GM18517 (cell line): Measurements from ENCODE around the gene ZNF207.
"Not testable (repeated sequence)": the region's sequence is repeated elsewhere in the genome, so short reads cannot be mapped to it uniquely, and the experiment has no call there.

Source experiments
- ATAC-seq: cut with Tn5 transposase; IDR thresholded peaks from one replicate; pipeline ENCODE4 v1.9.1; 2021; ENCODE audit warnings: mild to moderate bottlenecking, moderate library complexity; ENCODE audit not compliant: unreplicated experiment

The ZNF207 gene

DNA sequence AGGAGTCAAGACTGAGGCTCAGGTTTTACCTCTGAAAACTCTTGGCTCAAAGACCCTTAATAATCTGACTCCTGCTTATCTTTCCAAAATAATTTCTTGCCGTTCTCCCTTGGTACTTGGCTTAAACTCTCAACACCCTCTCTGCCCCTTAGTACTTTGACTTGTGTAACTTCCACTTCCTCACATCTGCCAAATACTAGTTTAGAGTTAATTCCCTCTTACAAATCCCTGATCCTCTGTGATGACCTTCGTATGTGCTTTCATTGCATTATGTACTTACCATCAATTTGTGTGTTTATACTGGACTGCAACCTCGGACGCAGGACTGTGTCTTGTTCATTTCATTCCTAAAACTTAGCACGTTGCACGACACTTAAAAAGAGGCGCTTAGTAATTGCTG lies 35.2 kb downstream of the ZNF207 start:
- no peak for ATAC-seq

- no peak for ATAC-seq
Measured at GRCh38 chr17:32385971-32386370, 36.0 kb downstream of the ZNF207 start.

DNA sequence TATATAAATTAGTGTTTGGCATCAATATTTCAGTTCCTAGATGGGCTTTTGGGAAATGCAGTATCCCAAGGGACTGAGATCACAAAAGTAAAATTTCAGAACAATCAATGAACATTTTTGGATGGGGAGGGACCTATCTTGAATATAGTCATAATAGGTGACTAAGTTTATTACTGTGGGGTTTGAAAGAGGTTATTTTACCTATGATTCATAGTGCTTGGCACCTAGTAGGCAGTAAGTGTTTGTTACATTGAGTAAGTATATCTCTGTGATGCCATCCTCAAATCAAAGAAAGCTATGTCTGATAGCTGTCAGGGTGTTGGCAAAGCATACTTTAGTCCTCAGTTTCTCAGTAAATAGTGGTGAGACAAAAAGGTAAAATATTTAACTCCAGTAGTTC lies 36.9 kb downstream of the ZNF207 start:
- ATAC-seq, result no peak

DNA sequence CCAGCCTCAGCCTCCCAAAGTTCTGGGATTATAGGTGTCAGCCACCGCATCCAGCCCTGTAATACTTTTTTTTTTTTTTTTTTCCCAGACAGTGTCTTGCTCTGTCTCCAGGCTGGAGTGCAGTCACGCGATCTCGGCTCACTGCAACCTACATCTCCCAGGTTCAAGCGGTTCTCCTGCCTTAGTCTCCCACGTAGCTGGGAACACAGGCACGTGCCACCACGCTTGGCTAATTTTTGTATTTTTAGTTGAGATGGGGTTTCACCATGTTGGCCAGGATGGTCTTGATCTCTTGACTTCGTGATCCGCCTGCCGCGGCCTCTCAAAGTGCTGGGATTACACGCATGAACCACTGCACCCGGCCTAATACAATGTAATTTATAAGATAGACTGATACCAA lies 38.2 kb downstream of the ZNF207 start:
- not testable (repeated sequence) for ATAC-seq

DNA sequence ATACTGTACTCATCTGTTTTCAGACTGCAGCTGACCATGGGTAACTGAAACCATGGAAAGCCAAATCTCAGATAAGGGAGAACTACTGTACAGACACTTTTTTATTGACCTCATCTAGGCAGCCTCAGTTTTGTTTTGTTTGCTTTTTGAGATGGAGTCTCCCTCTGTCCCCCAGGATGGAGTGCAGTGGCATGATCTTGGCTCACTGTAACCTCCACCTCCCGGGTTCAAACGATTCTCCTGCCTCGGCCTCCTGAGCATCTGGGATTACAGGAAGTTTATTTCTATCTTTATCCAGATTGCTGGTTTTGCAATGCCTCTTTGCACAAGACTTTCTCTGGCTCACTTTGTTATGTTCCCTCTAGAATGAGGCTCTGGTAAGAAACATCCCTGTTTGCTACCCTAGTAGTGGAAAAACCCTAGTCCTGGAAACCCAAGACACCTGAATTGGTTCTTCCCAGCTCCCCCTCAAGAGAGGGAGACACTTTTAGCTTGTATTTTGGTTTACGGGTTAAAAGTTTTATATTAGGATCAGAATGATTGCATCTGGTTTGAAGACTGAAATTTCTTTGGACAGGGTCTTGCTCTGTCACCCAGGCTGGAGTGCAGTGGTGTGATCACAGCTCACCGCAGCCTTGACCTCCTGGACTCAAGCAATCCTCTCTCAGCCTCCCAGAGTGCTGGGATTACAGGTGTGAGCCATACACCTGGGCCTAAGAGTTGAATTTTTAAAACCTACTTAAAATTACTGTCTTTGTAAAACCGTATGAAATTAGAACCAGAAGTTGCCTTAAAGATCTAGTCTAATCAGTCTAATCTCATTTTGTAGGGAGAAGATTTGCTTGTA lies 38.9 kb downstream of the ZNF207 start:
- ATAC-seq, result no peak

- ATAC-seq, result no peak
Measured at GRCh38 chr17:32393904-32394303, 43.9 kb downstream of the ZNF207 start.

DNA sequence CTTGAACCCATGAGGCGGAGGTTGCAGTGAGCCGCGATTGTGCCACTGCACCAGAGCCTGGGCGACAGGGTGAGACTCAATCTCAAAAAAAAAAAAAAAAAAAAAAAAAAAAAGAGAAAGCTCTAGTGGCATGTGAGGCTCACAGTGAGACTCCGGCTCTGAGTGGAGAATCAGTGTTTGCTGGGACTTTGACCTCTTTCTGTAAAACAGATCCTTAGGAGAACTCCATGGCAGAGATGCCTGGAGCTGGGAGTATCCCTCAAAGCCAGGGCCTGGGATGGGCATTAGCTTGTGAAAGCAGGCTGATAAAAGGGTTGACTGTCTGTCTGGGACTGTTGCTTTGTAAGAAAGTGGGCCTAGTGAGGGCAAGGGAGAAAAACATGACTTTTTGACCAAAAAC lies 46.4 kb downstream of the ZNF207 start:
- no peak for ATAC-seq

DNA sequence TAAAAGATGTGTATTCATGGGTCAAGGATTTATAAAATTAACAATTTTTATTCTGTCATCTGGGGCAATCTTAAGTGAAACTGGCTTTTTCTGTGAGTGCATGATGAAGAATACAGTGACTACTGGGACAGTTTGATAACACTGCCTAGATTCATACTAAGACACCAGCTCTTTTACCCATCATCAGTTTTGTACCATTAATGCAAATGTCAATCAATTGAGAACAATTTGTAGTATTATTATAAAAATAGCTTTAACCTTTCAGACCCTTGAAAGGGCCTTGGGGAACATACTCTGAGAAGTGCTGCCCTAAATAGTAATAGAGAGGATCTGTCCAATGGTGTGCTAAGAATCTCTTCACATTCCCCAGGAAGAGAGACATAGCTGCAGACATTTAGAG lies 49.0 kb downstream of the ZNF207 start:
- ATAC-seq, result no peak

DNA sequence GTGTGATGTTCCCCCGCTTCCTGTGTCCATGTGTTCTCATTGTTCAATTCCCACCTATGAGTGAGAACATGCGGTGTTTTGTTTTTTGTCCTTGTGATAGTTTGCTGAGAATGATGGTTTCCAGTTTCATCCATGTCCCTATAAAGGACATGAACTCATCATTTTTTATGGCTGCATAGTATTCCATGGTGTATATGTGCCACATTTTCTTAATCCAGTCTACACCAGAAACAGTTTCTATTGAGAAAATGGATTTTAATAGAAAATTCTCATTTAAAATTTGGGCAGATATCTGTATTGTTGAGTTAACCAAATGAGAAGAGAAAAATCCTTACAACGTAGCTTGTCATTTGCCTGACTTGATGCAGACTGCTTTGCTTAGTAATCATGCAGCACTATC lies 60.1 kb downstream of the ZNF207 start:
- ATAC-seq, result not testable (repeated sequence)

GRCh38 chr17:32426894-32427293 lies 76.9 kb downstream of the ZNF207 start:
- ATAC-seq, result no peak

GRCh38 chr17:32429598-32429997 lies 79.6 kb downstream of the ZNF207 start:
- no peak for ATAC-seq
